IMR-90 (cell line): ENCODE results near the gene NME2. TPM values are rescaled to one million over a fixed set of nuclear protein-coding genes. Genes with fewer than 3 reads are reported as not detected.

Experiments used
- ATAC-seq: fragments of 200-7000 bp; cut with Tn5 transposase; 2 replicates; pipeline ENCODE4 v1.9.1; 2020; ENCODE audit warnings: low read depth, mild to moderate bottlenecking, moderate library complexity
- BruUV-seq: library from RNA; stranded (reverse); fragments of 400-500 nt; replicated peaks from 2 replicates; lab custom pipeline; 2021; lab: Mats Ljungman, UMichigan
- CTCF ChIA-PET: fragments of 300-600 bp; formaldehyde crosslinking; extraction: SDS; loops from one replicate; lab custom pipeline; 2021; ENCODE audit warnings: antibody characterized with exemption; lab: Yijun Ruan, JAX
- POLR2A ChIA-PET: fragments of 300-600 bp; sonication (Branson Sonifier 250); formaldehyde crosslinking; loops from one replicate; lab custom pipeline; 2022; ENCODE audit warnings: antibody characterized with exemption; ENCODE audit not compliant: unreplicated experiment; lab: Charles Lee
- DNase-seq: peaks from one replicate; pipeline ENCODE4 v3.0.0; 2013
- H2AFZ ChIP-seq: replicated peaks from 2 replicates; pipeline ENCODE3; 2013; ENCODE audit warnings: low read length, mild to moderate bottlenecking; ENCODE audit not compliant: poor library complexity
- H2AK5ac ChIP-seq: 2 replicates; pipeline ENCODE4 v1.6.1; 2013; ENCODE audit warnings: low read depth, low read length, inconsistent platforms
- H2AK9ac ChIP-seq: replicated peaks from 2 replicates; pipeline ENCODE3; 2013; ENCODE audit warnings: mild to moderate bottlenecking, low read depth, low read length, moderate library complexity; ENCODE audit not compliant: poor library complexity
- H2BK120ac ChIP-seq: 2 replicates; pipeline ENCODE4 v1.6.1; 2013; ENCODE audit warnings: low read depth, low read length, inconsistent platforms
- H2BK15ac ChIP-seq: 3 replicates; pipeline ENCODE4 v1.6.1; 2013; ENCODE audit warnings: low read depth, low read length, inconsistent platforms
- H2BK20ac ChIP-seq: 2 replicates; pipeline ENCODE4 v1.6.1; 2013; ENCODE audit warnings: low read depth, mild to moderate bottlenecking, inconsistent platforms, low read length, moderate library complexity
- H2BK5ac ChIP-seq: 2 replicates; pipeline ENCODE4 v1.6.1; 2013; ENCODE audit warnings: mild to moderate bottlenecking, low read depth, low read length, inconsistent platforms; ENCODE audit not compliant: poor library complexity, severe bottlenecking
- H3K14ac ChIP-seq: replicated peaks from 2 replicates; pipeline ENCODE4 v1.6.1; 2013; ENCODE audit warnings: low read depth, low read length, inconsistent platforms
- H3K18ac ChIP-seq: 2 replicates; pipeline ENCODE4 v1.6.1; 2013; ENCODE audit warnings: low read depth, low read length, control low read depth
- H3K23ac ChIP-seq: 2 replicates; pipeline ENCODE4 v1.6.1; 2013; ENCODE audit warnings: low read depth, low read length, inconsistent platforms
- H3K27ac ChIP-seq: 2 replicates; pipeline ENCODE4 v1.5.1; 2013; ENCODE audit warnings: mild to moderate bottlenecking, control low read depth, low read length; ENCODE audit not compliant: insufficient read depth
- H3K27me3 ChIP-seq: 2 replicates; pipeline ENCODE4 v1.6.1; 2013; ENCODE audit warnings: low read length; ENCODE audit not compliant: control insufficient read depth, insufficient read depth
- H3K36me3 ChIP-seq: 2 replicates; pipeline ENCODE4 v1.6.1; 2013; ENCODE audit warnings: low read length, mixed read lengths; ENCODE audit not compliant: control insufficient read depth, insufficient read depth
- H3K4ac ChIP-seq: 2 replicates; pipeline ENCODE4 v1.6.1; 2013; ENCODE audit warnings: low read depth, low read length, inconsistent platforms
- H3K4me1 ChIP-seq: 2 replicates; pipeline ENCODE4 v1.6.1; 2013; ENCODE audit warnings: low read length, mixed read lengths; ENCODE audit not compliant: control insufficient read depth, insufficient read depth
- H3K4me2 ChIP-seq: 2 replicates; pipeline ENCODE4 v1.6.1; 2013; ENCODE audit warnings: low read depth, mild to moderate bottlenecking, control low read depth, low read length, moderate library complexity
- H3K4me3 ChIP-seq: 2 replicates; pipeline ENCODE4 v1.5.1; 2013; ENCODE audit warnings: low read depth, mild to moderate bottlenecking, control low read depth, low read length, moderate library complexity; ENCODE audit not compliant: insufficient read depth
- H3K56ac ChIP-seq: 2 replicates; pipeline ENCODE4 v1.6.1; 2013; ENCODE audit warnings: low read length, inconsistent platforms; ENCODE audit not compliant: insufficient read depth; ENCODE audit errors: extremely low read depth
- H3K79me1 ChIP-seq, 2 experiments: 2 replicates each; pipeline ENCODE4 v1.6.1; 2013; ENCODE audit warnings: low read length in 2 of 2, inconsistent platforms in 1 of 2, low read depth in 1 of 2
- H3K9ac ChIP-seq: 2 replicates; pipeline ENCODE4 v1.6.1; 2013; ENCODE audit warnings: low read depth, low read length, control low read depth
- H3K9me1 ChIP-seq: 2 replicates; pipeline ENCODE4 v1.6.1; 2013; ENCODE audit warnings: low read length, inconsistent platforms; ENCODE audit not compliant: insufficient read depth
- H3K9me3 ChIP-seq: 2 replicates; pipeline ENCODE4 v1.6.1; 2013; ENCODE audit warnings: low read length; ENCODE audit not compliant: control insufficient read depth, insufficient read depth
- H4K20me1 ChIP-seq: 2 replicates; pipeline ENCODE4 v1.6.1; 2013; ENCODE audit warnings: low read length, inconsistent platforms; ENCODE audit not compliant: insufficient read depth
- H4K5ac ChIP-seq: 2 replicates; pipeline ENCODE4 v1.6.1; 2013; ENCODE audit warnings: mild to moderate bottlenecking, low read depth, low read length, control low read depth
- H4K8ac ChIP-seq, 2 experiments: 2 replicates each; pipeline ENCODE4 v1.6.1; 2013; ENCODE audit warnings: low read depth in 2 of 2, low read length in 2 of 2, control low read depth in 1 of 2, inconsistent platforms in 1 of 2
- H4K91ac ChIP-seq: 2 replicates; pipeline ENCODE4 v1.6.1; 2013; ENCODE audit warnings: low read depth, low read length, inconsistent platforms; ENCODE audit not compliant: insufficient read depth
- MAFK ChIP-seq: IDR thresholded peaks from 2 replicates; pipeline ENCODE4 v1.6.1; 2012; ENCODE audit warnings: low read depth, low read length, improper control_type of control experiment
- NFE2L2 ChIP-seq: fragments of 150-350 bp; IDR thresholded peaks from 2 replicates; pipeline ENCODE4 v1.6.1; 2016; ENCODE audit warnings: low read depth, mild to moderate bottlenecking, low read length
- WGBS, 2 experiments: methylation state at CpG; one replicate each; pipeline versions ENCODE4 v1.1.5 to v1.1.7; 2013; ENCODE audit warnings: missing lambda C conversion rate in 2 of 2; ENCODE audit not compliant: insufficient read length in 1 of 2; ENCODE audit errors: extremely low coverage in 2 of 2; 5-methylcytosine and 5-hydroxymethylcytosine counted together
- dilution Hi-C: fragments of 300-500 bp; cut with HindIII; formaldehyde crosslinking; loops from one replicate; pipeline ENCODE4 v1.14.3; 2018; ENCODE audit warnings: low sequenced_read_pairs; ENCODE audit not compliant: unreplicated experiment
- in situ Hi-C: fragments of 300-500 bp; cut with MboI; formaldehyde crosslinking; loops from 3 replicates; pipeline ENCODE4 v1.14.3; 2019; ENCODE audit warnings: low sequenced_read_pairs, inconsistent platforms, mixed read lengths
- intact Hi-C: fragments of 100-400 bp; cut with micrococcal nuclease; formaldehyde crosslinking; loops from 2 replicates; pipeline ENCODE4 v1.10.0; 2022
- polyA plus RNA-seq, 3 experiments: library from polyadenylated mRNA; depleted of rRNA; stranded (reverse); fragments of >200 nt; gene quantifications; 2 replicates each; pipeline ENCODE4 v1.2.3, GENCODE V29; 2012; ENCODE audit warnings: low replicate concordance in 1 of 3
- total RNA-seq: library from RNA; depleted of rRNA; stranded (reverse); fragments of >200 nt; gene quantifications from 2 replicates; pipeline ENCODE4 v1.2.3, GENCODE V29; 2012

NME2 gene
- total and polyA plus RNA-seq, 2 of the 4 experiments (the other 2 are of a cell fraction) = 824 to 912 TPM

GRCh38 chr17:51188271-51188833 is 22.1 kb downstream of the NME2 start:
- Histone ChIP-seq H3K9me1 (no peaks in the 10 kb centered on the region), H3K36me3 (peaks cover 24% of the 10 kb centered on the region), H3K4me1 (0 out of 2 replicates have a peak, but pooled peaks cover 2% of the 10 kb centered on the region), H3K4me2 (no peak overlapping the region), H3K14ac (no peak overlapping the region), H3K9me3 (no peaks in the 10 kb centered on the region), H3K4me3 (no peak overlapping the region), H4K20me1 (no peaks in the 10 kb centered on the region), H2AFZ (no peak overlapping the region), H3K23ac (no peak overlapping the region), H2BK5ac (no peak overlapping the region), H3K56ac (no peak overlapping the region), H3K4ac (no peak overlapping the region), H3K18ac (no peak overlapping the region), H3K27ac (no peak overlapping the region), H4K5ac (no peak overlapping the region), H4K91ac (no peak overlapping the region), H3K79me1 (no peaks in the 10 kb centered on the region), H3K27me3 (no peaks in the 10 kb centered on the region), H2BK120ac (no peak overlapping the region), H2BK20ac (no peak overlapping the region), H2AK5ac (no peak overlapping the region), H2AK9ac (no peak overlapping the region), H4K8ac (no peak overlapping the region), H3K9ac (no peak overlapping the region), H2BK15ac (no peak overlapping the region)
- DNase-seq (no peak), ATAC-seq (no peak)
- ChIA-PET CTCF (no interaction called here), POLR2A (no interaction called here)
- intact Hi-C loops (no loop called here), in situ Hi-C loops (no loop called here), dilution Hi-C loops (no loop called here)
- 40% methylated on average over 1 of the region's 9 CpGs; no CpG with 5 or more reads in 1 of the 2 experiments for WGBS, 2 experiments
- no peak for TF ChIP-seq NFE2L2
- peak; percentile 58 for TF ChIP-seq MAFK
- no TSS peak for BruUV-seq
